Measurements from ENCODE around the gene PDXDC1.
"Not testable (repeated sequence)": the region's sequence is repeated elsewhere in the genome, so short reads cannot be mapped to it uniquely, and the experiment has no call there.

PDXDC1 gene

GRCh38 chr16:15163055-15163454 is 188.2 kb downstream of the PDXDC1 start:
- not testable (repeated sequence) for DNase-seq (ENCODE audit: low read depth)

- not testable (repeated sequence) for DNase-seq (ENCODE audit: low read depth)
These were observed 191.4 kb downstream of the PDXDC1 start for GRCh38 chr16:15166177-15166576.

GRCh38 chr16:15168303-15168702 is 193.5 kb downstream of the PDXDC1 start:
- not testable (repeated sequence) for DNase-seq (ENCODE audit: low read depth)

GRCh38 chr16:15168953-15169652 is 194.3 kb downstream of the PDXDC1 start:
- not testable (repeated sequence) for DNase-seq (ENCODE audit: low read depth)

- DNase-seq (ENCODE audit: low read depth), result not testable (repeated sequence)
These were observed 205.1 kb downstream of the PDXDC1 start for GRCh38 chr16:15179909-15180308.

GRCh38 chr16:15180946-15181345 is 206.1 kb downstream of the PDXDC1 start:
- not testable (repeated sequence) for DNase-seq (ENCODE audit: low read depth)

- not testable (repeated sequence) for DNase-seq (ENCODE audit: low read depth)
These were observed 209.2 kb downstream of the PDXDC1 start for GRCh38 chr16:15184000-15184399.
